ENCODE results near the gene LCA5. TPM values are rescaled to one million over a fixed set of nuclear protein-coding genes. Genes with fewer than 3 reads are reported as not detected.

Gene LCA5
- total RNA-seq, 4 donors from 2014 or later, result 0.37 to 2.2 (median 1.6) TPM; not detected in 1

DNA sequence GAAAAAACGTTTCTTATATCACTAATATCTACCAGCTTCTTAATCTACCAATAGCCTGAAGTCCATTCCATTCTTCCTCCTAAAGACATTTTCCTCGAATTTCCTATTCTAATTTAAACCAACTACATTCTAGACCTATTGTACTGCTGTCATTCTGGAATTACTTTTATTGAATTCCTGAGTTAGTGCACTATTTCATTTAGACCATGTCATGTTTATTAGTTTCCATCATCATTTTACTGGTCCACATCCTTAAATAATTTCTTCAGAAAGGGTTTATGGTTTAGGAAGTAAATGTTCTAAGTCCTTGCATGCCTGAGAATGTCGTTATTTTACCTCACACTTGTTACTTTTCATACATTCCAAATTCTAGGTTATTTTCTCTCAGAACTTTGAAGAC lies 13.2 kb downstream of the LCA5 start:
- H3K4me3 ChIP-seq, result no peak overlapping the region
- no peak overlapping the region for H3K27ac ChIP-seq
- no peak for TF ChIP-seq POLR2A (IDR thresholded peaks at IDR 0.05)
- TF ChIP-seq POLR2AphosphoS5 (IDR thresholded peaks at IDR 0.05), result no peak
- no peak for TF ChIP-seq EP300 (IDR thresholded peaks at IDR 0.05; ENCODE audit: low read depth)
- TF ChIP-seq, protein P1, sequence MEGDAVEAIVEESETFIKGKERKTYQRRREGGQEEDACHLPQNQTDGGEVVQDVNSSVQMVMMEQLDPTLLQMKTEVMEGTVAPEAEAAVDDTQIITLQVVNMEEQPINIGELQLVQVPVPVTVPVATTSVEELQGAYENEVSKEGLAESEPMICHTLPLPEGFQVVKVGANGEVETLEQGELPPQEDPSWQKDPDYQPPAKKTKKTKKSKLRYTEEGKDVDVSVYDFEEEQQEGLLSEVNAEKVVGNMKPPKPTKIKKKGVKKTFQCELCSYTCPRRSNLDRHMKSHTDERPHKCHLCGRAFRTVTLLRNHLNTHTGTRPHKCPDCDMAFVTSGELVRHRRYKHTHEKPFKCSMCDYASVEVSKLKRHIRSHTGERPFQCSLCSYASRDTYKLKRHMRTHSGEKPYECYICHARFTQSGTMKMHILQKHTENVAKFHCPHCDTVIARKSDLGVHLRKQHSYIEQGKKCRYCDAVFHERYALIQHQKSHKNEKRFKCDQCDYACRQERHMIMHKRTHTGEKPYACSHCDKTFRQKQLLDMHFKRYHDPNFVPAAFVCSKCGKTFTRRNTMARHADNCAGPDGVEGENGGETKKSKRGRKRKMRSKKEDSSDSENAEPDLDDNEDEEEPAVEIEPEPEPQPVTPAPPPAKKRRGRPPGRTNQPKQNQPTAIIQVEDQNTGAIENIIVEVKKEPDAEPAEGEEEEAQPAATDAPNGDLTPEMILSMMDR (IDR thresholded peaks at IDR 0.05), result no peak
- H3K9me3 ChIP-seq, result no peaks in the 10 kb centered on the region
- no peaks in the 10 kb centered on the region for H3K36me3 ChIP-seq
- in situ Hi-C loops (cut with MboI; ENCODE audit: low pct_ligation_motif_present in 1 of 4, low pct_unique_long_range_greater_than_20kb in 1 of 4, low sequenced_read_pairs in 3 of 4) (no loop called here), intact Hi-C loops (cut with DNase I; ENCODE audit: low total_unique reads) (no loop called here)
- no peaks in the 10 kb centered on the region for H3K27me3 ChIP-seq
- WGBS, 2 donors (ENCODE audit: low coverage in 1 of 2), result 69 to 74% methylated on average over 3 of the region's 3 CpGs
- H3K4me1 ChIP-seq, result no peaks in the 10 kb centered on the region
- DNase-seq, result no peak

DNA sequence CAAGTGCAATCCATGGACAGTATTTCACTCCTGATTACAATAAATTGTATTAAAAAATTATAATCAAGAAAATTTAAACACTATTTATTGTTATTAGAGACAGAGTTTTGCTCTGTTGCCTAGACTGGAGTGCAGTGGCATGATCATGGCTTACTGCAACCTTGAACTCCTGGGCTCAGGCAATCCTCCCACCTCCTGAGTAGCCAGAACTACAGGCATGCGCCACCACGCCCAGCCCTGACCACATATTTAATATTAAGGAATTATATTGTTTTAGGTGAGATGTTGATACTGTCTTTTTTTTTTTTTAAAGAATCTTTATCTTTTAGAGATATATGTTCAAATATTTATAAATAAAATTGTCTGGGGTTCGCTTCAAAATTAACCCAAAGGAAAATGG lies 14.6 kb downstream of the LCA5 start:
- DNase-seq, result no peak
- no peaks in the 10 kb centered on the region for H3K27me3 ChIP-seq
- in situ Hi-C loops (cut with MboI; ENCODE audit: low pct_ligation_motif_present in 1 of 4, low pct_unique_long_range_greater_than_20kb in 1 of 4, low sequenced_read_pairs in 3 of 4) (no loop called here), intact Hi-C loops (cut with DNase I; ENCODE audit: low total_unique reads) (no loop called here)
- H3K9me3 ChIP-seq, result no peaks in the 10 kb centered on the region
- 93 to 95% methylated on average over 3 of the region's 3 CpGs for WGBS, 2 donors (ENCODE audit: low coverage in 1 of 2)
- no peak overlapping the region for H3K4me3 ChIP-seq
- H3K4me1 ChIP-seq, result no peaks in the 10 kb centered on the region
- TF ChIP-seq, protein P1 (IDR thresholded peaks at IDR 0.05), result no peak
- no peak for TF ChIP-seq EP300 (IDR thresholded peaks at IDR 0.05; ENCODE audit: low read depth)
- no peaks in the 10 kb centered on the region for H3K36me3 ChIP-seq
- H3K27ac ChIP-seq, result no peak overlapping the region

DNA sequence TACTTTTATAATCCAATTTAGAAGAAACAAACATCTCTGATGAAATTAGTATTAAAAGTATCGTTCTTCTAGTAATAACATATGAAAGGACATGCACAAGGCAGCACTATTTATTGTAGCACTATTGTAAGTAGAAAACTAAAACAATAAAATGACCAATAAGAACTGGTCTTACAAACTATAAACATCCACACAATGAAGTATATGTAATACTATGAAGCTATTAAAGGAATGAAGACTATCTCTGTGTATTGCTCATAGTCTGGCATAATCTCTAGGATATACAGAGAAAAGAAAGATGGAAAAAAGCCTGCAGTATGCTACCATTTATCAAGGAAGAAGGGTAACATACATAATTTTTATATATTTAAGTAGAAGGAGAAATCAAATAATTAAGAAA lies 16.7 kb downstream of the LCA5 start:
- no peak overlapping the region for H3K27ac ChIP-seq
- no peak overlapping the region for H3K4me3 ChIP-seq
- no peaks in the 10 kb centered on the region for H3K4me1 ChIP-seq
- in situ Hi-C loops (cut with MboI; ENCODE audit: low pct_ligation_motif_present in 1 of 4, low pct_unique_long_range_greater_than_20kb in 1 of 4, low sequenced_read_pairs in 3 of 4), result no loop called here
- H3K9me3 ChIP-seq, result no peaks in the 10 kb centered on the region
- intact Hi-C loops (cut with DNase I; ENCODE audit: low total_unique reads), result no loop called here
- DNase-seq, result no peak
- TF ChIP-seq POLR2A (IDR thresholded peaks at IDR 0.05), result no peak
- no peak for TF ChIP-seq POLR2AphosphoS5 (IDR thresholded peaks at IDR 0.05)
- no peaks in the 10 kb centered on the region for H3K36me3 ChIP-seq
- WGBS, 2 donors (ENCODE audit: low coverage in 1 of 2), result 80 to 85% methylated on average over 1 of the region's 1 CpG
- no peaks in the 10 kb centered on the region for H3K27me3 ChIP-seq

DNA sequence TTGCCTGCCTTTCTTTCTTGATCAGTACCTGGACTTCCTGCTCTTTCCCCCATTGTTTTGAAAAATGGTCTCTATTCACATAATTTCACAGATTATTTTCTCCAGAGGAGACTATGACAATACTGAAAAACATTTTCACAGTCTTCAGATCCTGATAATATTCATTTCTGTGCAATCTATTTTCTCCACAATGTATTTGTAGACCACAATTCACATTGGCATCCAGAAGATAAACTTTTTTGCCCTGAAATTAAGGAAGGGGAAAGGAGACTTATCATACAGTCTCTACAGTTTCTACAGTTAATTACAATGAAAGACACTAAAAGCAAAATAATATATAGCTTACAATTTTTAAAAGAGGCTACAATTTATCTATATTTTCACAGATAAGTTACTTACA lies 18.4 kb downstream of the LCA5 start:
- H3K36me3 ChIP-seq, result no peaks in the 10 kb centered on the region
- H3K27ac ChIP-seq, result no peak overlapping the region
- intact Hi-C loops (cut with DNase I; ENCODE audit: low total_unique reads) (no loop called here), in situ Hi-C loops (cut with MboI; ENCODE audit: low pct_ligation_motif_present in 1 of 4, low pct_unique_long_range_greater_than_20kb in 1 of 4, low sequenced_read_pairs in 3 of 4) (no loop called here)
- no peak for TF ChIP-seq POLR2A (IDR thresholded peaks at IDR 0.05)
- no peak for TF ChIP-seq EP300 (IDR thresholded peaks at IDR 0.05; ENCODE audit: low read depth)
- H3K4me3 ChIP-seq, result no peak overlapping the region
- H3K27me3 ChIP-seq, result no peaks in the 10 kb centered on the region
- DNase-seq, result no peak
- H3K9me3 ChIP-seq, result no peaks in the 10 kb centered on the region
- H3K4me1 ChIP-seq, result no peaks in the 10 kb centered on the region

DNA sequence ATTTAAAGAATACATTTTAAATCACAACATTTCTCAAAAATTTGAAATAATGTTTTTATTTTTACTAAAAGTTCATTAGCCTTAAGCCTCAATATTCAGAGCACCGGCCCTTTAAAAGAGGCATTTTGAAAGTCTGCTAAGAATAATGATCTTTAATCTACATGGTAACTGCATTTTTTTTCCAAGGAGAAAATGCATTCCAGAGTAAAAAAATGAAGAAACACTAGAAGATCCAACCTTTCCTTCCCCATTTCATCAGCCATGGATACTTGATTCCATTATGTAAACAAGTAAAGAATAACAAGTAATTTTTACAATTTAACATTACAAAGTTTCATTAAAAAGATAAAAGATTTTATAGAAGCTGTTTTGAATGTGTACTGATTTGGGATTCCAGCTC lies 21.8 kb downstream of the LCA5 start:
- TF ChIP-seq, protein P1 (IDR thresholded peaks at IDR 0.05), result no peak
- TF ChIP-seq POLR2A (IDR thresholded peaks at IDR 0.05) (no peak), EP300 (IDR thresholded peaks at IDR 0.05; ENCODE audit: low read depth) (no peak), POLR2AphosphoS5 (IDR thresholded peaks at IDR 0.05) (no peak)
- no peak overlapping the region for H3K4me3 ChIP-seq
- H3K9me3 ChIP-seq, result no peaks in the 10 kb centered on the region
- in situ Hi-C loops (cut with MboI; ENCODE audit: low pct_ligation_motif_present in 1 of 4, low pct_unique_long_range_greater_than_20kb in 1 of 4, low sequenced_read_pairs in 3 of 4) (no loop called here), intact Hi-C loops (cut with DNase I; ENCODE audit: low total_unique reads) (no loop called here)
- no peaks in the 10 kb centered on the region for H3K27me3 ChIP-seq
- H3K36me3 ChIP-seq, result no peaks in the 10 kb centered on the region
- DNase-seq, result no peak
- H3K27ac ChIP-seq, result no peak overlapping the region
- H3K4me1 ChIP-seq, result no peaks in the 10 kb centered on the region
- 91 to 98% methylated on average over 1 of the region's 1 CpG for WGBS, 2 donors (ENCODE audit: low coverage in 1 of 2)
